ENCODE results near the gene OR8G1. TPM values are rescaled to one million over a fixed set of nuclear protein-coding genes. Genes with fewer than 3 reads are reported as not detected.
"Not testable (repeated sequence)": the region's sequence is repeated elsewhere in the genome, so short reads cannot be mapped to it uniquely, and the experiment has no call there.

Gene OR8G1
- not detected for total RNA-seq

- DNase-seq = no peak
Observed at GRCh38 chr11:124240621-124241397, at the start of gene OR8G1. Gene OR8G1, plus strand, starts transcription at chr11:124241095. Its CDS starts 8,581 bp downstream, at chr11:124249676.

- DNase-seq = peak; percentile 58
Observed at GRCh38 chr11:124193221-124194010, 47.5 kb upstream of the OR8G1 start.

GRCh38 chr11:124194293-124195188, 46.4 kb upstream of the OR8G1 start:
- peak; percentile 57 for DNase-seq

GRCh38 chr11:124195189-124195734, 45.6 kb upstream of the OR8G1 start:
- DNase-seq = no peak

GRCh38 chr11:124197999-124198398, 42.9 kb upstream of the OR8G1 start:
- no peak for DNase-seq

- no peak for DNase-seq
Observed at GRCh38 chr11:124198897-124199296, 42.0 kb upstream of the OR8G1 start.

- no peak for DNase-seq
Observed at GRCh38 chr11:124199702-124200101, 41.2 kb upstream of the OR8G1 start.

GRCh38 chr11:124200671-124201070, 40.2 kb upstream of the OR8G1 start:
- DNase-seq = no peak

- DNase-seq = no peak
Observed at GRCh38 chr11:124202951-124203350, 37.9 kb upstream of the OR8G1 start.

- DNase-seq = no peak
Observed at GRCh38 chr11:124204008-124204407, 36.9 kb upstream of the OR8G1 start.

- DNase-seq = no peak
Observed at GRCh38 chr11:124207102-124207792, 33.6 kb upstream of the OR8G1 start.

- no peak for DNase-seq
Observed at GRCh38 chr11:124209824-124210357, 31.0 kb upstream of the OR8G1 start.

GRCh38 chr11:124210421-124210820, 30.5 kb upstream of the OR8G1 start:
- no peak for DNase-seq

- no peak for DNase-seq
Observed at GRCh38 chr11:124211321-124211720, 29.6 kb upstream of the OR8G1 start.

- no peak for DNase-seq
Observed at GRCh38 chr11:124214027-124214426, 26.9 kb upstream of the OR8G1 start.

GRCh38 chr11:124219126-124219525, 21.8 kb upstream of the OR8G1 start:
- DNase-seq = no peak

- DNase-seq = no peak
Observed at GRCh38 chr11:124222407-124222806, 18.5 kb upstream of the OR8G1 start.

- DNase-seq = not testable (repeated sequence)
Observed at GRCh38 chr11:124224618-124225423, 16.1 kb upstream of the OR8G1 start.

- no peak for DNase-seq
Observed at GRCh38 chr11:124225471-124225870, 15.4 kb upstream of the OR8G1 start.

- DNase-seq = no peak
Observed at GRCh38 chr11:124233376-124233775, 7.5 kb upstream of the OR8G1 start.

All from skin of body (tissue), 2 donors.